Upper lobe of left lung (tissue), 4 donors: ENCODE results near the gene MANF.

Experiments used
- POLR2A ChIP-seq, 4 donors: fragments of 450-650 bp; IDR thresholded peaks; one replicate each; pipeline ENCODE4 v1.5.1; 2016 to 2017; ENCODE audit warnings: antibody characterized with exemption in 4 of 4, mild to moderate bottlenecking in 2 of 4
- POLR2AphosphoS5 ChIP-seq, 2 donors: sonication (generic); formaldehyde crosslinking; IDR thresholded peaks; one replicate each; pipeline ENCODE4 v1.5.1; 2017; ENCODE audit warnings: antibody characterized with exemption in 2 of 2
- TF ChIP-seq, protein P1 (sequence below), 6 experiments: fragments of 450-650 bp in 4 of 6; fragments of 200-600 bp in 2 of 6; sonication (generic) in 2 of 6; IDR thresholded peaks; one replicate each; pipeline ENCODE4 v1.5.1; 2016 to 2019; ENCODE audit warnings: antibody characterized with exemption in 6 of 6

DNA sequence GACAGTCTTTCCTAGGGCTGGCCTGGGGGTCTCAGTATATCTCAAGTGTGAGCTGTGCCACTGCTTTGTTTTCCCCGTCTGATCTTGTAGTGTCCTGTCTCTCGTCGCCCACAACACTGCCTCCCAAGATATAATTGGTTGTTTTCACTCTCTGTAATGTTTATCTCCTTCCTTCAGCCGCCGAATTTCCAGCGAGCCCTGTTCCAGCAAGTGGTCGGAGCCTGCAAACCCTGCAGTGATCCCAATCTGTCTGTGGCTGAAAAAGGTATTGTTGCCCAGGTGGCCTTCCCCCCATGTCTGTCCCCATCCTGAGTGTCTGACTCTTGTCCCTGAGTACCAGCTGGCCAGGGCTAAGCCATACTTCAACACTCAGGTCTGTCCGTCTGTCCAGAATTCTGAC is 9.5 kb upstream of the MANF start:
- no peak for TF ChIP-seq POLR2A (IDR thresholded peaks at IDR 0.05)
- TF ChIP-seq, protein P1, sequence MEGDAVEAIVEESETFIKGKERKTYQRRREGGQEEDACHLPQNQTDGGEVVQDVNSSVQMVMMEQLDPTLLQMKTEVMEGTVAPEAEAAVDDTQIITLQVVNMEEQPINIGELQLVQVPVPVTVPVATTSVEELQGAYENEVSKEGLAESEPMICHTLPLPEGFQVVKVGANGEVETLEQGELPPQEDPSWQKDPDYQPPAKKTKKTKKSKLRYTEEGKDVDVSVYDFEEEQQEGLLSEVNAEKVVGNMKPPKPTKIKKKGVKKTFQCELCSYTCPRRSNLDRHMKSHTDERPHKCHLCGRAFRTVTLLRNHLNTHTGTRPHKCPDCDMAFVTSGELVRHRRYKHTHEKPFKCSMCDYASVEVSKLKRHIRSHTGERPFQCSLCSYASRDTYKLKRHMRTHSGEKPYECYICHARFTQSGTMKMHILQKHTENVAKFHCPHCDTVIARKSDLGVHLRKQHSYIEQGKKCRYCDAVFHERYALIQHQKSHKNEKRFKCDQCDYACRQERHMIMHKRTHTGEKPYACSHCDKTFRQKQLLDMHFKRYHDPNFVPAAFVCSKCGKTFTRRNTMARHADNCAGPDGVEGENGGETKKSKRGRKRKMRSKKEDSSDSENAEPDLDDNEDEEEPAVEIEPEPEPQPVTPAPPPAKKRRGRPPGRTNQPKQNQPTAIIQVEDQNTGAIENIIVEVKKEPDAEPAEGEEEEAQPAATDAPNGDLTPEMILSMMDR (IDR thresholded peaks at IDR 0.05): no peak
- TF ChIP-seq POLR2AphosphoS5 (IDR thresholded peaks at IDR 0.05): no peak
